Bronchial epithelial cell (primary cell): ENCODE measurements around the gene PJA2. TPM values are rescaled to one million over a fixed set of nuclear protein-coding genes. Genes with fewer than 3 reads are reported as not detected.

Experiments used
- DNase-seq: peaks from one replicate; pipeline ENCODE4 v3.0.0-alpha.2; 2010; ENCODE audit warnings: low read depth
- FAIRE-seq: peaks from 2 replicates; lab custom pipeline; 2011; peaks lifted over from hg19 to GRCh38; lab: Jason Lieb, UNC
- H3K27me3 ChIP-seq: 2 replicates; pipeline ENCODE4 v1.5.1; 2011; ENCODE audit warnings: low read length; ENCODE audit not compliant: control insufficient read depth, insufficient read depth
- H3K36me3 ChIP-seq: 2 replicates; pipeline ENCODE4 v1.5.1; 2011; ENCODE audit warnings: low read length; ENCODE audit not compliant: control insufficient read depth, insufficient read depth
- H3K4me3 ChIP-seq: 2 replicates; pipeline ENCODE4 v1.5.1; 2011; ENCODE audit warnings: mild to moderate bottlenecking, low read depth, low read length, control low read depth
- CTCF ChIP-seq: IDR thresholded peaks from 2 replicates; pipeline ENCODE4 v1.5.1; 2011; ENCODE audit warnings: mild to moderate bottlenecking, moderate library complexity, low read length, control low read depth, inconsistent platforms; ENCODE audit not compliant: insufficient read depth, severe bottlenecking
- total RNA-seq: library from RNA; depleted of rRNA; stranded (reverse); fragments of >200 nt; gene quantifications from 2 replicates; pipeline ENCODE4 v1.2.1, GENCODE V29; 2014

Gene PJA2
- total RNA-seq, 1 donor from 2014 or later = 50.3 TPM

GRCh38 chr5:109411627-109412026, 1.9 kb upstream of the PJA2 start:
- DNase-seq (peak; percentile 97), FAIRE-seq (no peak)
- no peak for TF ChIP-seq CTCF
- Histone ChIP-seq H3K4me3 (no peak overlapping the region), H3K27me3 (no peaks in the 10 kb centered on the region), H3K36me3 (no peaks in the 10 kb centered on the region)

- H3K27me3 ChIP-seq = no peaks in the 10 kb centered on the region
- TF ChIP-seq CTCF = no peak
- DNase-seq = no peak
- no peaks in the 10 kb centered on the region for H3K36me3 ChIP-seq
- H3K4me3 ChIP-seq = peak overlapping the region; percentile 93
- no peak for FAIRE-seq
Measured at GRCh38 chr5:109411149-109411514, 1.4 kb upstream of the PJA2 start.

- DNase-seq = peak; percentile 59
- no peak for TF ChIP-seq CTCF
- no peaks in the 10 kb centered on the region for H3K36me3 ChIP-seq
- peak overlapping the region; percentile 93 for H3K4me3 ChIP-seq
- no peak for FAIRE-seq
- H3K27me3 ChIP-seq = no peaks in the 10 kb centered on the region
Measured at GRCh38 chr5:109410389-109411148, 795 bp upstream of the PJA2 start.

- H3K36me3 ChIP-seq = no peaks in the 10 kb centered on the region
- FAIRE-seq (no peak), DNase-seq (peak; percentile 55)
- H3K4me3 ChIP-seq = peak overlapping the region; percentile 93
- no peak for TF ChIP-seq CTCF
- H3K27me3 ChIP-seq = no peaks in the 10 kb centered on the region
Measured at GRCh38 chr5:109408991-109409843, 557 bp downstream of the PJA2 start.

- H3K4me3 ChIP-seq = peak overlapping the region; percentile 93
- no peaks in the 10 kb centered on the region for H3K36me3 ChIP-seq
- H3K27me3 ChIP-seq = no peaks in the 10 kb centered on the region
- no peak for TF ChIP-seq CTCF
- DNase-seq (no peak), FAIRE-seq (no peak)
Measured at GRCh38 chr5:109407913-109408312, 1.9 kb downstream of the PJA2 start.
